GM19467 (cell line): ENCODE data around the gene BRI3.

Experiments
- ATAC-seq: cut with Tn5 transposase; IDR thresholded peaks from one replicate; pipeline ENCODE4 v1.9.1; 2021; ENCODE audit warnings: mild to moderate bottlenecking, moderate library complexity; ENCODE audit not compliant: unreplicated experiment

Gene BRI3

GRCh38 chr7:98280791-98281756, at the start of gene BRI3:
TSS of gene BRI3 (plus strand) at chr7:98281686. CDS start at chr7:98281796, 110 bp downstream.
- peak; percentile 69 for ATAC-seq

GRCh38 chr7:98232263-98232585, 49.3 kb upstream of the BRI3 start:
- no peak for ATAC-seq

GRCh38 chr7:98232799-98233198, 48.7 kb upstream of the BRI3 start:
- ATAC-seq: no peak

- no peak for ATAC-seq
Observed at GRCh38 chr7:98233219-98234070, 48.0 kb upstream of the BRI3 start.

- ATAC-seq: no peak
Observed at GRCh38 chr7:98234429-98235147, 46.9 kb upstream of the BRI3 start.

- no peak for ATAC-seq
Observed at GRCh38 chr7:98235901-98236300, 45.6 kb upstream of the BRI3 start.

- ATAC-seq: no peak
Observed at GRCh38 chr7:98236355-98237185, 44.9 kb upstream of the BRI3 start.

GRCh38 chr7:98238076-98238475, 43.4 kb upstream of the BRI3 start:
- no peak for ATAC-seq

GRCh38 chr7:98238976-98239375, 42.5 kb upstream of the BRI3 start:
- ATAC-seq: no peak

GRCh38 chr7:98240961-98241673, 40.4 kb upstream of the BRI3 start:
- no peak for ATAC-seq

- no peak for ATAC-seq
Observed at GRCh38 chr7:98241674-98242241, 39.7 kb upstream of the BRI3 start.

- ATAC-seq: no peak
Observed at GRCh38 chr7:98242342-98242741, 39.1 kb upstream of the BRI3 start.

GRCh38 chr7:98242934-98243333, 38.6 kb upstream of the BRI3 start:
- no peak for ATAC-seq

GRCh38 chr7:98244871-98245270, 36.6 kb upstream of the BRI3 start:
- ATAC-seq: no peak

- ATAC-seq: no peak
Observed at GRCh38 chr7:98248156-98248555, 33.3 kb upstream of the BRI3 start.

- no peak for ATAC-seq
Observed at GRCh38 chr7:98249106-98249505, 32.4 kb upstream of the BRI3 start.

GRCh38 chr7:98250789-98251188, 30.7 kb upstream of the BRI3 start:
- no peak for ATAC-seq

GRCh38 chr7:98251231-98251600, 30.3 kb upstream of the BRI3 start:
- peak; percentile 29 for ATAC-seq
